Central memory CD8-positive, alpha-beta T cell (primary cell): Measurements from ENCODE around the gene FAAP20.

Source experiments
- ATAC-seq: fragments of 150-1000 bp; cut with Tn5 transposase; replicated peaks from 2 replicates; pipeline ENCODE4 v1.10.0; 2022; ENCODE audit warnings: mild to moderate bottlenecking, moderate FRiP score, moderate number of reproducible peaks; ENCODE audit not compliant: poor library complexity, severe bottlenecking; ENCODE audit errors: extremely low read depth
- DNase-seq, 2 donors: peaks; one replicate each; pipeline ENCODE4 v3.0.0; 2021; ENCODE audit warnings: low spot score in 2 of 2
- H3K27ac Mint-ChIP-seq: one replicate; pipeline ENCODE4 v1.8.0; 2022; ENCODE audit warnings: low read depth, mild to moderate bottlenecking, moderate library complexity, mixed read lengths
- H3K27me3 Mint-ChIP-seq: one replicate; pipeline ENCODE4 v1.8.0; 2022; ENCODE audit warnings: mixed read lengths
- H3K36me3 Mint-ChIP-seq: one replicate; pipeline ENCODE4 v1.8.0; 2022; ENCODE audit warnings: mild to moderate bottlenecking, moderate library complexity, mixed read lengths; ENCODE audit not compliant: insufficient read depth
- H3K4me1 Mint-ChIP-seq: one replicate; pipeline ENCODE4 v1.8.0; 2022; ENCODE audit warnings: mixed read lengths
- H3K4me3 Mint-ChIP-seq: one replicate; pipeline ENCODE4 v1.8.0; 2022; ENCODE audit warnings: mild to moderate bottlenecking, moderate library complexity, mixed read lengths
- H3K9me3 Mint-ChIP-seq: one replicate; pipeline ENCODE4 v1.8.0; 2022; ENCODE audit warnings: mixed read lengths

The FAAP20 gene

GRCh38 chr1:2146836-2147517, 47.6 kb downstream of the FAAP20 start:
- ATAC-seq: no peak
- Mint-ChIP-seq H3K9me3 (no peaks in the 10 kb centered on the region), H3K27ac (no peak overlapping the region)

GRCh38 chr1:2145946-2146835, 48.4 kb downstream of the FAAP20 start:
- no peak for DNase-seq
- Mint-ChIP-seq H3K27me3 (no peaks in the 10 kb centered on the region), H3K36me3 (no peaks in the 10 kb centered on the region), H3K27ac (no peak overlapping the region), H3K4me3 (no peak overlapping the region), H3K9me3 (no peaks in the 10 kb centered on the region), H3K4me1 (no peaks in the 10 kb centered on the region)
- ATAC-seq: peak; percentile 61

More at GRCh38 chr1:2146836-2147517, 47.6 kb downstream of the FAAP20 start:
- DNase-seq: no peak
- no peaks in the 10 kb centered on the region for H3K36me3 Mint-ChIP-seq
- no peaks in the 10 kb centered on the region for H3K27me3 Mint-ChIP-seq
- H3K4me1 Mint-ChIP-seq: no peaks in the 10 kb centered on the region
- H3K4me3 Mint-ChIP-seq: no peak overlapping the region

GRCh38 chr1:2144501-2145090, 50.0 kb downstream of the FAAP20 start:
- Mint-ChIP-seq H3K4me1 (peaks cover 5% of the 10 kb centered on the region), H3K36me3 (peaks cover 1% of the 10 kb centered on the region), H3K4me3 (no peak overlapping the region), H3K9me3 (no peaks in the 10 kb centered on the region), H3K27me3 (no peaks in the 10 kb centered on the region), H3K27ac (no peak overlapping the region)
- DNase-seq (no peak), ATAC-seq (no peak)

GRCh38 chr1:2143814-2144500, 50.6 kb downstream of the FAAP20 start:
- Mint-ChIP-seq H3K36me3 (peaks cover 1% of the 10 kb centered on the region), H3K27me3 (no peaks in the 10 kb centered on the region), H3K9me3 (no peaks in the 10 kb centered on the region), H3K4me1 (peaks cover 7% of the 10 kb centered on the region), H3K27ac (no peak overlapping the region), H3K4me3 (no peak overlapping the region)
- DNase-seq (no peak), ATAC-seq (no peak)

GRCh38 chr1:2141025-2141424, 53.5 kb downstream of the FAAP20 start:
- no peak overlapping the region for H3K4me3 Mint-ChIP-seq
- no peak for DNase-seq

More at GRCh38 chr1:2141025-2141424, 53.5 kb downstream of the FAAP20 start:
- H3K36me3 Mint-ChIP-seq: peaks cover 5% of the 10 kb centered on the region
- no peak for ATAC-seq
- peaks cover 7% of the 10 kb centered on the region for H3K4me1 Mint-ChIP-seq
- H3K27me3 Mint-ChIP-seq: no peaks in the 10 kb centered on the region
- H3K9me3 Mint-ChIP-seq: no peaks in the 10 kb centered on the region
- H3K27ac Mint-ChIP-seq: no peak overlapping the region
